ENCODE measurements around the gene PSMB10. TPM values are rescaled to one million over a fixed set of nuclear protein-coding genes. Genes with fewer than 3 reads are reported as not detected.

PSMB10 gene
- total RNA-seq, 1 donor from 2014 or later, result 35.8 TPM

DNA sequence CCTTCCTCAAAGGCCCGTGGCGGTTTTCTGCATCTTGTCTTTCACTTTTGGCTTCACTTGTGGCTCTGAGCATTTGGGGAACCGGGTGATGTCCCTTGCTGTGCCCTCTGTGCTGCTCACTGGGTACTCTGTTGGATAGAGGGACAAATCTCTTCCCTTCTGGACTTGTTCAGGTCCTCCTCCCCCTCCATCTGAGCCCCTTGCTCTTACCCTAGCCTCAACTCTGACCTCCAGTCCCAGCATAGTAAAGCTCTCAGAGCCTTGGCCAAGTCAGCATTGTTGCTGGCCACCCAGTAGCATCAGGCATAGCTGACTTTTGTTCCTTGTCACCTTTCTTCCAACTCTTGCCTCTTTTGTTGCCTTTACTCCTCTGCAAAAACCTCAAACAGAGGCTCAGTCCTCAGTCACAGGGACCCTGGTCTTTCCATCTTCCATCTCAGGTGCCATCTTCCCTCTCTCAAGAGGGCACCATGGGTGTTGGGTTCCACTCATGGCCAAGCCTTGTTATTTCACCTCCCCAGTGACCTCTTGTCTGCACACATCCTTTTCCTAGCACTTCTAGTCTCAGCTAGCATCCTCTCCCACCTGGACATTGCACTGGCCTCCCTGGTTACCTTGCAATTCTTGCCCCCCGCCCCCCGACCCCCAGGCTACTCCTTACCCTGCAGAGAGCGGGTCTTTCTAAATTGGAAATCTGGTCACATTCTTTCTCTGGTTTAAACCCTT lies 393 bp upstream of the PSMB10 start:
- no peak for TF ChIP-seq EZH2 (IDR thresholded peaks at IDR 0.05; ENCODE audit: insufficient read depth, low read length)
- TF ChIP-seq, protein P1, sequence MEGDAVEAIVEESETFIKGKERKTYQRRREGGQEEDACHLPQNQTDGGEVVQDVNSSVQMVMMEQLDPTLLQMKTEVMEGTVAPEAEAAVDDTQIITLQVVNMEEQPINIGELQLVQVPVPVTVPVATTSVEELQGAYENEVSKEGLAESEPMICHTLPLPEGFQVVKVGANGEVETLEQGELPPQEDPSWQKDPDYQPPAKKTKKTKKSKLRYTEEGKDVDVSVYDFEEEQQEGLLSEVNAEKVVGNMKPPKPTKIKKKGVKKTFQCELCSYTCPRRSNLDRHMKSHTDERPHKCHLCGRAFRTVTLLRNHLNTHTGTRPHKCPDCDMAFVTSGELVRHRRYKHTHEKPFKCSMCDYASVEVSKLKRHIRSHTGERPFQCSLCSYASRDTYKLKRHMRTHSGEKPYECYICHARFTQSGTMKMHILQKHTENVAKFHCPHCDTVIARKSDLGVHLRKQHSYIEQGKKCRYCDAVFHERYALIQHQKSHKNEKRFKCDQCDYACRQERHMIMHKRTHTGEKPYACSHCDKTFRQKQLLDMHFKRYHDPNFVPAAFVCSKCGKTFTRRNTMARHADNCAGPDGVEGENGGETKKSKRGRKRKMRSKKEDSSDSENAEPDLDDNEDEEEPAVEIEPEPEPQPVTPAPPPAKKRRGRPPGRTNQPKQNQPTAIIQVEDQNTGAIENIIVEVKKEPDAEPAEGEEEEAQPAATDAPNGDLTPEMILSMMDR (IDR thresholded peaks at IDR 0.05; ENCODE audit: insufficient read depth, low read depth, low read length), result no peak
- Mint-ChIP-seq H3K9me3 (ENCODE audit: unreplicated experiment) (no peaks in the 10 kb centered on the region), H3K27ac (ENCODE audit: unreplicated experiment) (peak overlapping the region; percentile 99), H3K4me1 (ENCODE audit: low read depth, unreplicated experiment) (peaks cover 15% of the 10 kb centered on the region), H3K27me3 (ENCODE audit: low read depth, unreplicated experiment) (no peaks in the 10 kb centered on the region), H3K4me3 (ENCODE audit: unreplicated experiment) (peak overlapping the region; percentile 99), H3K36me3 (ENCODE audit: low read depth, unreplicated experiment) (peaks cover 15% of the 10 kb centered on the region)
- H3K27ac ChIP-seq (ENCODE audit: low read depth, low read length), result peak overlapping the region; percentile 74
- FAIRE-seq (no peak), DNase-seq (ENCODE audit: low read depth) (no peak)
- H3K4me1 ChIP-seq (ENCODE audit: insufficient read depth, low read length), result peaks cover 22% of the 10 kb centered on the region
- H3K9ac ChIP-seq (ENCODE audit: low read length), result peak overlapping the region; percentile 93
- peaks cover 22% of the 10 kb centered on the region for H3K36me3 ChIP-seq (ENCODE audit: insufficient read depth, low read length)
- H3K4me3 ChIP-seq (ENCODE audit: insufficient read depth, low read depth, low read length), result peak overlapping the region; percentile 87
- H4K20me1 ChIP-seq (ENCODE audit: insufficient read depth, low read length), result peaks cover 28% of the 10 kb centered on the region
- H3K9me3 ChIP-seq (ENCODE audit: insufficient read depth, low read depth, low read length), result no peaks in the 10 kb centered on the region
- peak overlapping the region; percentile 94 for H3K4me2 ChIP-seq (ENCODE audit: low read length)
- no peaks in the 10 kb centered on the region for H3K27me3 ChIP-seq (ENCODE audit: insufficient read depth, low read length)
- H2AFZ ChIP-seq (ENCODE audit: low read depth, low read length), result no peak overlapping the region
- peaks cover 13% of the 10 kb centered on the region for H3K79me2 ChIP-seq (ENCODE audit: insufficient read depth, low read length)

DNA sequence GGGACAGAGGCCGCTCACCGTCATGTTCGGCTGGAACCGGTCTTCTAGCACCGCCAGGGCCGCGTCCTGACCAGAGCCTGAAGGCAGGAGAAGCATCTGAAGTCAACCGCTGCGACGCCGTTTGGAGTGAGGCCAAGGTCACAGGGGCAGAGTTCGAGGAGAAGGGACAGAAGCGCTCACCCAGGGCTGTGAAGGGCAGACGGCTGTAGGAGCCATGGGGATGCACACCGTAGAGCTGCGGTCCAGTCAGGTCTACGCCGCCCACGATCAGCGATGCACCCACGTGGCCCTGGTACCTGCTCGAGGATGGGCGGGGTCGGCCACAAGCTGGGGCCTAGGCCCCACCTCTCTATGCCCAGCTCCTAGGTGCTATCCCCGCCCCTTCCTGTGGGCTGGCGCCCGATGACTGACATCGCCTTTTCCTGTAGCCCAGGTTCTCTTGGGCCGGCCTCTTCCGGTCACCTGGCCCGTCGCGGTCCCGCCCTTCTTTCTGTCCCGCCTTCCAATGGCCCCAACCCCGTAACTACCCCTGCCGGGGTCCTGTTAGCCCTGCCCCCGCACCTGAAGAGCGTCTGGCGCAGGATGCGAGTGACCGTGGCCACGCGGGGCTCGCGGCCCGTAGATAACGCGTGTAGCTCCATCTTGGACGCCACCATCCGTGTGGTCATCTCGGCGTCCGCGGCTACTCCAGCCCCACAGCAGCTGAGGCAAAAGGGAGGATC lies 1.1 kb downstream of the PSMB10 start:
- peak overlapping the region; percentile 99 for H3K4me3 Mint-ChIP-seq (ENCODE audit: unreplicated experiment)
- Histone ChIP-seq H2AFZ (ENCODE audit: low read depth, low read length) (peak overlapping the region; percentile 64), H3K9me3 (ENCODE audit: insufficient read depth, low read depth, low read length) (no peaks in the 10 kb centered on the region), H3K4me1 (ENCODE audit: insufficient read depth, low read length) (peaks cover 22% of the 10 kb centered on the region), H3K9ac (ENCODE audit: low read length) (peak overlapping the region; percentile 93), H3K79me2 (ENCODE audit: insufficient read depth, low read length) (peaks cover 13% of the 10 kb centered on the region), H3K27ac (ENCODE audit: low read depth, low read length) (peak overlapping the region; percentile 74), H3K36me3 (ENCODE audit: insufficient read depth, low read length) (peaks cover 10% of the 10 kb centered on the region), H3K4me2 (ENCODE audit: low read length) (peak overlapping the region; percentile 94), H3K4me3 (ENCODE audit: insufficient read depth, low read depth, low read length) (peak overlapping the region; percentile 87), H4K20me1 (ENCODE audit: insufficient read depth, low read length) (peaks cover 17% of the 10 kb centered on the region), H3K27me3 (ENCODE audit: insufficient read depth, low read length) (no peaks in the 10 kb centered on the region)
- H3K4me1 Mint-ChIP-seq (ENCODE audit: low read depth, unreplicated experiment), result peaks cover 15% of the 10 kb centered on the region
- H3K9me3 Mint-ChIP-seq (ENCODE audit: unreplicated experiment), result no peaks in the 10 kb centered on the region
- H3K27ac Mint-ChIP-seq (ENCODE audit: unreplicated experiment), result peak overlapping the region; percentile 99
- peak; percentile 84 for DNase-seq (ENCODE audit: low read depth)
- H3K36me3 Mint-ChIP-seq (ENCODE audit: low read depth, unreplicated experiment), result peaks cover 13% of the 10 kb centered on the region
- no peaks in the 10 kb centered on the region for H3K27me3 Mint-ChIP-seq (ENCODE audit: low read depth, unreplicated experiment)
- TF ChIP-seq EZH2 (IDR thresholded peaks at IDR 0.05; ENCODE audit: insufficient read depth, low read length), result no peak
- TF ChIP-seq, protein P1 (IDR thresholded peaks at IDR 0.05; ENCODE audit: insufficient read depth, low read depth, low read length), result no peak
- no peak for FAIRE-seq
